Measurements from ENCODE around the gene UBE2L5.

UBE2L5 gene

GRCh38 chr13:30422054-30422839, at the start of gene UBE2L5:
TSS of gene UBE2L5 (plus strand) at chr13:30422493. CDS start at chr13:30427991, 5,498 bp downstream.
- no peak for TF ChIP-seq CTCF (conservative IDR thresholded peaks at IDR 0.05; ENCODE audit: low read length)
- TF ChIP-seq EZH2phosphoT487 (IDR thresholded peaks at IDR 0.05; ENCODE audit: borderline replicate concordance), result no peak
- Histone ChIP-seq H3K9me2 (replicated peaks; ENCODE audit: low read depth, low read length) (no peaks in the 10 kb centered on the region), H3K9me3 (ENCODE audit: insufficient read depth, low read depth, low read length) (no peaks in the 10 kb centered on the region), H3K27me3 (ENCODE audit: insufficient read depth, low read length, poor library complexity, severe bottlenecking) (no peaks in the 10 kb centered on the region), H4K20me1 (ENCODE audit: insufficient read depth, low read length, poor library complexity, severe bottlenecking) (no peaks in the 10 kb centered on the region), H3K4me1 (ENCODE audit: insufficient read depth, low read length, poor library complexity, severe bottlenecking) (peaks cover 27% of the 10 kb centered on the region), H3K4me3 (ENCODE audit: low read length, poor library complexity, severe bottlenecking) (peak within 1 kb of the TSS; percentile 84), H3K9ac (ENCODE audit: low read depth, low read length, poor library complexity, severe bottlenecking) (peak within 1 kb of the TSS; percentile 82), H3K4me2 (ENCODE audit: low read depth, low read length, poor library complexity, severe bottlenecking) (peak within 1 kb of the TSS; percentile 93), H3K79me2 (ENCODE audit: insufficient read depth, low read length) (no peaks in the 10 kb centered on the region), H2AFZ (ENCODE audit: low read length) (peak within 1 kb of the TSS; percentile 87), H3K36me3 (ENCODE audit: insufficient read depth, low read length) (no peaks in the 10 kb centered on the region), H3F3A (ENCODE audit: low read depth) (no peaks in the 10 kb centered on the region)

- Histone ChIP-seq H3K36me3 (ENCODE audit: insufficient read depth, low read length) (peaks cover 15% of the 10 kb centered on the region; the same call in 1 of the 2 replicates), H4K20me1 (ENCODE audit: insufficient read depth, low read length, poor library complexity, severe bottlenecking) (peaks cover 5% of the 10 kb centered on the region), H3K4me1 (ENCODE audit: insufficient read depth, low read length, poor library complexity, severe bottlenecking) (peaks cover 74% of the 10 kb centered on the region), H3K79me2 (ENCODE audit: insufficient read depth, low read length) (peaks cover 67% of the 10 kb centered on the region), H3K4me2 (ENCODE audit: low read depth, low read length, poor library complexity, severe bottlenecking) (peak overlapping the region; percentile 87), H3K27me3 (ENCODE audit: insufficient read depth, low read length, poor library complexity, severe bottlenecking) (no peaks in the 10 kb centered on the region), H3K4me3 (ENCODE audit: low read length, poor library complexity, severe bottlenecking) (peak overlapping the region; percentile 87), H3K9me3 (ENCODE audit: insufficient read depth, low read depth, low read length) (no peaks in the 10 kb centered on the region), H3K9ac (ENCODE audit: low read depth, low read length, poor library complexity, severe bottlenecking) (peak overlapping the region; percentile 94), H3F3A (ENCODE audit: low read depth) (peaks cover 30% of the 10 kb centered on the region), H2AFZ (ENCODE audit: low read length) (no peak overlapping the region), H3K9me2 (replicated peaks; ENCODE audit: low read depth, low read length) (no peaks in the 10 kb centered on the region)
- TF ChIP-seq CTCF (conservative IDR thresholded peaks at IDR 0.05; ENCODE audit: low read length) (no peak), EZH2phosphoT487 (IDR thresholded peaks at IDR 0.05; ENCODE audit: borderline replicate concordance) (no peak)
Observed at GRCh38 chr13:30373727-30374126, 48.6 kb upstream of the UBE2L5 start.

GRCh38 chr13:30375265-30375835, 46.9 kb upstream of the UBE2L5 start:
- H2AFZ ChIP-seq (ENCODE audit: low read length), result no peak overlapping the region
- H4K20me1 ChIP-seq (ENCODE audit: insufficient read depth, low read length, poor library complexity, severe bottlenecking), result no peaks in the 10 kb centered on the region
- no peak for TF ChIP-seq EZH2phosphoT487 (IDR thresholded peaks at IDR 0.05; ENCODE audit: borderline replicate concordance)
- no peak for TF ChIP-seq CTCF (conservative IDR thresholded peaks at IDR 0.05; ENCODE audit: low read length)
- no peaks in the 10 kb centered on the region for H3K9me2 ChIP-seq (replicated peaks; ENCODE audit: low read depth, low read length)
- H3K4me3 ChIP-seq (ENCODE audit: low read length, poor library complexity, severe bottlenecking), result peak overlapping the region; percentile 87
- H3F3A ChIP-seq (ENCODE audit: low read depth), result peaks cover 30% of the 10 kb centered on the region
- peaks cover 69% of the 10 kb centered on the region for H3K4me1 ChIP-seq (ENCODE audit: insufficient read depth, low read length, poor library complexity, severe bottlenecking)
- no peaks in the 10 kb centered on the region for H3K9me3 ChIP-seq (ENCODE audit: insufficient read depth, low read depth, low read length)
- peak overlapping the region; percentile 87 for H3K4me2 ChIP-seq (ENCODE audit: low read depth, low read length, poor library complexity, severe bottlenecking)
- H3K9ac ChIP-seq (ENCODE audit: low read depth, low read length, poor library complexity, severe bottlenecking), result peak overlapping the region; percentile 94
- no peaks in the 10 kb centered on the region for H3K27me3 ChIP-seq (ENCODE audit: insufficient read depth, low read length, poor library complexity, severe bottlenecking)
- H3K36me3 ChIP-seq (ENCODE audit: insufficient read depth, low read length), result peaks cover 7% of the 10 kb centered on the region; the same call in 1 of the 2 replicates
- peaks cover 51% of the 10 kb centered on the region for H3K79me2 ChIP-seq (ENCODE audit: insufficient read depth, low read length)

All from Loucy (cell line).